Measurements from ENCODE around the gene SLC35B4.

DNA sequence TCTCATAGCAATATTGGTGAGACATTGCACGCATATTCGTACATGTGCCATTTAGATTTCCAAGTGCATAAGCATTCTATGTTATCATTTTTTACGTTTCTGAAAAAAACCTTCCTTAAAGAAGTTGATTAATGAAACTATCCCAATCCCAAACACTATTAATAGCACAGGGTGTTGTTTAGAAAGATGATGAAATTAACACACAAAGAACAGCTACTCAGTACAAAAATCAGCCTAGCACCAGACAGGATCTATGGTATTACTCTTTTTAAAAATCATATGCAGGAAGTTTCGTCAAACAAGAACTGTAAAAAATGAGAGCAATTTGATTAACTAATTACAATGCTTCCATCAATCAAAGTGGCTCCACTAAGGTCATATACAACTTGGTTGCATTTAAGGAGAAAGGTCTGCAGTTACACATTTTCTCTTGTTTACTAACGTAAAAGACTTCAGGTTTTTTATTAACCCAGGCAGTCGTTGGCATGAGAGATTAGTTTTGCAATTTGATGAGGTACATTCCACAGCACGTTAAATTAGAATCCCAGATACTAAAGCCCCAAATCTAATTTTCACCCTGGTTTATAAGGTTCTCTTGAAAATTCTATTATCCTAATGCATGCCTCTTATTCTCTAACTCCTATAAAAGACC lies 38.1 kb downstream of the SLC35B4 start:
- TF ChIP-seq, protein P1, sequence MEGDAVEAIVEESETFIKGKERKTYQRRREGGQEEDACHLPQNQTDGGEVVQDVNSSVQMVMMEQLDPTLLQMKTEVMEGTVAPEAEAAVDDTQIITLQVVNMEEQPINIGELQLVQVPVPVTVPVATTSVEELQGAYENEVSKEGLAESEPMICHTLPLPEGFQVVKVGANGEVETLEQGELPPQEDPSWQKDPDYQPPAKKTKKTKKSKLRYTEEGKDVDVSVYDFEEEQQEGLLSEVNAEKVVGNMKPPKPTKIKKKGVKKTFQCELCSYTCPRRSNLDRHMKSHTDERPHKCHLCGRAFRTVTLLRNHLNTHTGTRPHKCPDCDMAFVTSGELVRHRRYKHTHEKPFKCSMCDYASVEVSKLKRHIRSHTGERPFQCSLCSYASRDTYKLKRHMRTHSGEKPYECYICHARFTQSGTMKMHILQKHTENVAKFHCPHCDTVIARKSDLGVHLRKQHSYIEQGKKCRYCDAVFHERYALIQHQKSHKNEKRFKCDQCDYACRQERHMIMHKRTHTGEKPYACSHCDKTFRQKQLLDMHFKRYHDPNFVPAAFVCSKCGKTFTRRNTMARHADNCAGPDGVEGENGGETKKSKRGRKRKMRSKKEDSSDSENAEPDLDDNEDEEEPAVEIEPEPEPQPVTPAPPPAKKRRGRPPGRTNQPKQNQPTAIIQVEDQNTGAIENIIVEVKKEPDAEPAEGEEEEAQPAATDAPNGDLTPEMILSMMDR (IDR thresholded peaks at IDR 0.05; ENCODE audit: insufficient read depth, low read length, poor library complexity, severe bottlenecking): no peak
- TF ChIP-seq EZH2phosphoT487 (conservative IDR thresholded peaks at IDR 0.05; ENCODE audit: low read length): no peak
